ENCODE results near the gene CALD1. TPM values are rescaled to one million over a fixed set of nuclear protein-coding genes. Genes with fewer than 3 reads are reported as not detected.

The CALD1 gene
- polyA plus RNA-seq, 10 donors = 121 to 190 (median 136) TPM

DNA sequence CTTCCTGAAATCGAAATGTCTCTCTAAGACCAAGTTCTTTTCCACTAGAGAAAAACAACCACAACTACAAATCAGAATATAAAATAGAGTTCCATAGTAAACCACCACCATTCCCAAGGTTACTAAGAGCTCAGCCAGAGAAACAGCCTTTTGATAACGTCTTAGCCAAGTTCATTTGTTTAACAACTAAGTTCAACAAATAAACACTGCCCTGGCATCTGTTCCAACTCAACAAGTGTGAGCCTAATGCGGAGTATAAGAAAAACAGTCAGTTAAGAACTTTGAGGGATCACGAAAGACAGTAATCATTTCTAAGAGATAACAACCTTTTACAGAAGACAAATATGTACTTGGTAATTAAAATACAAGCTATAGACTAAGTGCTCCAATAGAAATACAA, 77.3 kb downstream of the CALD1 start:
- no peak for DNase-seq

DNA sequence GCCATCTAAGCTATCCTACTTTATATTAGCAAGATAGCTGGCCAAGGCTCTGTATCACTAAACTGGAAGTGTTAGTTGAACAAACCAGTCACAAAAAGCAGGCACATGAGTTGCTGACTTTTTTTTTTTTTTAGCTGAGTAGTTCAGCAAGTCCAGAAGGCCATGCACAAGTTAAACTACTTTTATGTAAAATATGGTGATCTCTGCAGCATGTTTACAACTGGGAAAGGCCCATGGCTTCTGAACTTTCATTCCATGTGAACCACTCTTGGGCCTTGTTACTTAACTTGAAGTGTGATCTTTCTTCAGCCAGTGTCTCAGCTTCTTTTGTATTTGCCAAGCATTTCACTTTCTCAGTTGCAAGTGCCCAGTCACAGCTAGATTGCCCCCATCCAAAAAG, 78.5 kb downstream of the CALD1 start:
- DNase-seq = no peak

DNA sequence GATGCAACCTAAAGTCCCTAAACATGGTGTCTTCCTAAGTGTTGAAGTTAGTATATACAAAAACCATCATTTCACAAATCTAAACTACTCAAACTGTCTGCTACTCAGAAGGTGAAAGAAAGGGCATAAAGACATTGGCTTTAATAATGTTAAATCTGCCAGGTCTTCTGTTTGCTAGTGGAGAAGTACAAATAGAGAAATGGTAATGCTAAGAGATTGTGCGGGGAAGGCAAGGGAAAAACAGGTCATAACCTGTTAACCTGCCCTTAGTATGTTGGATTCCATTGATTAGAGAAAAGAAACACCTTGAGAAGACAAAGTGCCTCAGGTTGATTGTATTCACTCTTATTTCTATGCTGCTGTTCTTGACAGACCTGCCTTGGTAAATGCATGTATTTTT, 80.3 kb downstream of the CALD1 start:
- no peak for DNase-seq

DNA sequence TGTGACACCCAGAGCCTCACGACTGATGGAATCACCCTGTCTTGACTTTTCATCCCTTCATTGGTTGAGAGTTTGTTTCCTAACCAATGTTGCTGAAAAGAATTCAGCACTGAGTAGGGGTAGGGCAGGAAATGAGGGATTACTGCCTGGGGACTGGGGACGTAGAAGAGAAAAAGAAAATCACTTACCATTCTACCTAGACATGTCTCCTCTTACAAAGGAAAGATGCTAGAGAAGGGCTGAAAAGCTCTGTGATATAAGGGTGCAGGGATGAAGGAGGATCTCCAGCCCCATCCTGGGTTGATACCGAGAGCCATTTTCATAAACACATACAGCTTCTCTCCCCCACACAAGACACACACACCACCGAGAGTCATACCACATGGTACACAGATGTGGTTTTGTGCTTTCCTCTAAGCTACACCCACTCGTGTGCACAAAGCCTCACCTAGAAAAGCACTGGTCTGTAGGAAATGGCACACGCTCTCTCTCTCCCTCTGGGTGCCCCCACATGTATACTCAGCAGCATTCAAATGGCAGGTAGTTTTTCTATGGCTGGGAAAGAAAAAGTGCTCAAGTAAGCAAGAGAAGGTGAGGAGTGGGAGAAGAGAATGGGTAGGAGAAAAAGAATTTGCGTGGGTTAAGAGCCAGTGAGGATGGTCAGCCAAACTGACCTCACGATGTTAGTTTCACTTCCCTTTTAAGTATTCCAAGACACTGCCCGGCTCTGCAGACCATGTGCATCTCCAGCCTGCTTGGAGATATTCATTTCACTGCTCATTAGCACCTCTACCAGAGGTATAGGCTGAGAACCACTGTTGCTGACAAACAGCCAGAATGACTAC, 85.8 kb downstream of the CALD1 start:
- peak in 2 of 3 donors; percentile 28 to 72 for DNase-seq

DNA sequence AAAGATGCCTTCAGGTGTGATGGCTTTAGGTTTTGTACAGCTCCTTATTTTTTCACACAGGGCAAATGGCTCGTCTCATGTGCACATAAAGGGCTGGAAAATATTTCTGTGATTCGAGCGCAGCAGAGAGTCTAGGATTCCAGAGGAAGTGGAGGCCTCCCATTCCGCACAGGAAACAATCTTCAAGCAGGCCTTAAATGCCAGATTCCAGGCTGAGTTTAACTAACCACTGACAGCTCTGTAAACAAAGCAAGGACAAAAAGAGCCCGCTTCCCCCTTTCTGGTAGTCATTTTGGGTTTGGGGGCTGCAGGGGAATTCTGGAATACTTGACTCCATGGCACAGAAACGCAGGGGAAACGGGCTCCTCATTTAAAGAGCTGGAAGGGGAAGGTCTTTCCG, 87.2 kb downstream of the CALD1 start:
- DNase-seq = peak in 1 of 3 donors; percentile 84

GRCh38 chr7:134870156-134870555, 90.7 kb downstream of the CALD1 start:
- DNase-seq = no peak

- no peak for DNase-seq
Observed at GRCh38 chr7:134870781-134871180, 91.3 kb downstream of the CALD1 start.

DNA sequence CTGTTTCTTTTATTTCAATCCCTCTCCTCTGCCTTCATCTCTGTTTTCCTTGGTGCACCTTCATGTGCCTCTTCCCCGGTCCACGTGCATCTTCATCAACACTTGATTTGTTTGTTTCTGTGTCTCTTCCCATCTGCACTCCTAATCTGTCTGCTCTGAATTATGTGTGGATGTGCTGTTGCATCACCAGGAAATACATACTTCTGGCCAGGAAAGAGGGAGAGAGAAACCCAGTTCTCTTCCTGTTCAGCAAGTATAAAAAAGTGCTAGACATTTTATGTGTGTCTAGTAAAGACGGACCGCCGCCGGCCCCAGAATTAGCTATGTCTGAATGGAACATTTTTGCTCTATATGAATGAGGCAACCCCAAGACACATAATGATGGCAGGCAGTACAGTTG, 93.8 kb downstream of the CALD1 start:
- peak in 1 of 3 donors; percentile 32 for DNase-seq

DNA sequence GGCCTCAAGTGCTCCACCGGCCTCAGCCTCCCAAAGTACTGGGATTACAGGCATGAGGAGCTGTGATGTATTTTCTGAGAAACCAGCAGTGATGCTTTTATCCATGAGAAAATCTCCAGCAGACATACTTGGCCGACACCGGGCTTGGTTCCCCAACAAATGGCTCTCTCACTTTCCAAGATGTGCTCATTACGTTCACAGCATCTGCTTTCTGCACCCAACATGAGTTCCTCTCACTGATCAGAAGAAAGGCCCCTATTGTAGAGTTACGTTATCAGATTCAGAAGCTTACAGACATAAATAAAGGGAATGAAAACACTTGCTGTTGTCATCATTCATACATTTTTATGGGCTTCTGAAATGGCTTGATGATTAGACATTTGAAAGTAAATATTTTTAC, 95.0 kb downstream of the CALD1 start:
- DNase-seq = no peak

DNA sequence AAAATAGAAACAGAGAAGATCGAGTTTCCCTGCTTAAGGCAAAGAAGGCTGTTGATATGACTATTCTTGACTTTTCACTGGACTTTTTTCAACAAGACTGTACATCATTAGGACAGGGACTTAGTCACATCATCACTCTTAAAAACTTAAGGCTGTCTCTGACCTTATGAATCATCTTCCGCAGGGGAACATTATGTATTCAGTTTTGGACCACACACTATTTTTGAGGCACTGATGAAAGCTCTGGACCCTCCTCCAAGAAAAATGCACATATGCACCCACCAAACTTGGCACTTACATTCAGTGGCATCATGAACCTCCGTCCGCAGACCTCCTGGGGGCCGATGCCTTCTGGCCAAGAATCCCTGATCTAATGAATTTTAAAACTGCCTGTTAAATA, 96.4 kb downstream of the CALD1 start:
- DNase-seq = peak in 2 of 3 donors; percentile 31 to 52

DNA sequence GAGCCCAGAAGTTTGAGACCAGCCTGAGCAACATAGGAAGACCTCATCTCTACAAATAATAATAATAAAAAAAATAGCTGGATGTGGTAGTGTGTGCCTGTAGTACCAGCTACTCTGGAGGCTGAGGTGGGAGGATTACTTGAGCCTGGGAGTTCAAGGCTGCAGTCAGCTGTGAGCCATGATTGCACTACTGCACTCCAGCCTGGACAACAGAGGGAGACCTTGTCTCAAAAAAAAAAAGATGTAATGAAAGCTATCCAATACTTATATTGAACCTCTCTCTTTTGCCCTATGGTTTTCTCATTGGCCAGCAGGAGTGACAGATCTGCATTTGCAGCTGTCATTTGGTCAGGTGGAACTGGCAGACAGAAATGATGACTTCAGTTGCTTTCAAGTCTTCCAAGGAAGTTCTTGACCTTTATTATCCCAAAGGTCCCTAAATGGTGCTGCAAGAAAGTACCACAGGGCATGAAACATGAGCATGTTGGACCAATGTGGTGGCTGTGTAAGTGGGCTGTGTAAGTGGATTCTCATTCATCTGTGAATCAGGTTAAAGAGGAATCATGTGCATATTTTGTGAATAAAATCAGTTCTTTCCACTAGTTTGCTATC, 99.4 kb downstream of the CALD1 start:
- DNase-seq = no peak

- DNase-seq = peak in 1 of 3 donors; percentile 28
Observed at GRCh38 chr7:134879815-134880475, 100.5 kb downstream of the CALD1 start.

- DNase-seq = no peak
Observed at GRCh38 chr7:134882481-134882880, 103.0 kb downstream of the CALD1 start.

- peak in 2 of 3 donors; percentile 57 to 69 for DNase-seq
Observed at GRCh38 chr7:134885967-134886352, 106.5 kb downstream of the CALD1 start.

DNA sequence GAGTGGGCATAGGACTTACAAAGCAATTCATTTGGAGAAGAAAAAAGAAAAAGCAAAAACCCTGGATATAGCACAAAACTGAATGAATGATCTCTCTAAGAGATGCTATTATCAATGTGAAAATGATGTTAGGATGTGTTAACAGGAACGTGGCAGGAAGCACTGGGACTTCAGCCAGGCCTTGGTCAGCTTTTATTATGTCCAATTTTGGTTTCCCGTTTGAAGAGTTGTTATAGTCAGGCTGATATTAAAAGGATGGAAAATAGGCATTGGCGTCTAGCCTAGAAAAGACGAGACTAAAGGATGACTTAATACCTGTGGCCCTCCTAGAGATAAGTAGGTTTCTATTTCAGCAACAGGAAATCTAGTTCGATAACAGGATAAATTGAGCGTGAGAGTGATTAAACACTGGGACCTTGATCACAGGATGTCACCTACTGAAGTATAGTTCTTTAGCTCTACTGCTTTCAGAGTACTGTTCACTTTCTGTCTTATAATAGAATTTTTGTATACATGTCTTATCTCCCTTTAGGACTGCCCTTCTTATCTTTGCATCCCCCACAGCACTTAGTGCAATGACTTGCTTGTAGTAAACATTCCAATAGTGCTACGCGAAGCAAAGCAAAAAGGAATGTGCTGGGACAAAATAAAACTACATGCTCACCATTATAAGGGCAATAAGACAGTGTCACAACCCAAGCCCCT, 107.1 kb downstream of the CALD1 start:
- DNase-seq = peak; percentile 49 to 77 (median 61)

GRCh38 chr7:134887523-134887922, 108.1 kb downstream of the CALD1 start:
- no peak for DNase-seq

- no peak for DNase-seq
Observed at GRCh38 chr7:134888141-134888740, 108.8 kb downstream of the CALD1 start.

DNA sequence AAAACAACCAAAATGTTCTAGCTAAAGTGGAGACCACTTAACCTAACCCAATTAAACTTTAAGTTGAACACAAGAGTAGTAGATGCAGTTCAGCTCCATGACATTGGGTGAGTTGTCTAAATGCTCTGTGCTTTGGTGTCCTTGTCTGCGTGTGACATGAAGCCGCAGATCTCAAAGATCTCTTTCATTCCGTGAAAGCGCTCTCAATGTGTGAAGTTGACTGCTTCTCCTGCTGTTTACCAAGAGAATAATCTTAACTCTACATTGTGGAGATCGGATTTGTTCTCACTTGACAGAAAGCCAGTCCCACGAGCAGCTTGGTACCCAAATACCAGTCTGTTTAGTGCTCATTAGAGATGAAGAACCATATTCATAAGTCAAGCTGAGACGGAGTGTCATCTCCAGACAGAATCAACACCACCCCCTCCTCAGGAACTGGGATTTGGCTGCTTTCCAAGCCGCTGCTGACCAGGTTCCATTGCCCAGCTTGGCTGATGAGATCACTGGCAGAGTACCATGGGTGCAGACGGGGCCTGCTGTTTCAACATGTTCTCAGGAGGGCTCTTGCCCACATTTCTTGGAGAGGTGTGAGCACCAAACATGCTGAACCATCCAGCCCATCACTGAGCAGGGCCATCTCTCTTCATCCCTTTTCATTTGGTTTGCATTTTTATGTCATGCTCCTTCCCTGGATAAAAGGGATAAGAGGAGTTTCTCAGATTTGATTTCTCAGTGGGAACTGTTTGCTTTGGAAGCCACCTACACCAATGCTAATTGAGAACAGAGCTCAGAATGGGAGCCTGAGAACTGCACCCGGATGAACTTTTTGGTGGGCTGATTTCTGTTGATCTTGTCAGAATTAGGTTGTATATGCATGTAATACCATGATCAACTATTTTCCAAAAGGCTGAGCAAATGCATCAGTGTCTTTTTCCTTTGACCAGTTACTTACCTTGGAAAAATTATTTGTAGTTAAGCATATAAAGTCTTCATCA, 111.1 kb downstream of the CALD1 start:
- peak in 1 of 3 donors; percentile 44 for DNase-seq

DNA sequence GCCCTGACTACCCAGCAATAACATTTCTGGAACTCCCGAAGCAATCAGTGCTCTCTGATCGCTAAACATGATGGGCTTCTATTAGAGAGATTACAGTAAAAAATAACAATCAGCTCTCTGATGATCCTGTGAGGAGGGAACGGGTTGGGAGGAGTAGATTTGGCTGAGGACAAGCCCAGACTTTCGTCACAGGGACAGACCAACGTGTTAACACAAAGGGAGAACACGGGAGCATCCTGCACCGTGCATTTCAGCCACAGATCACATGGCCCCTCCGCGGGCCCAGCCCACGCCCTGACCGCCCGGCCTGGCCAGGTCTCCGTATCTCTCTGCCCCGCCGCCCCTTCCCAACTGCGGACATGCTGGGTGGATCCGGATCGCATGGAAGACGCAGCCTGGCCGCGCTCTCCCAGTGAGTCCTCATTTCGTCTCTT, 111.8 kb downstream of the CALD1 start:
- DNase-seq = peak; percentile 92 to 98 (median 94)
